Central memory CD8-positive, alpha-beta T cell (primary cell): ENCODE data around the gene PCYT1A.

Source experiments
- ATAC-seq: fragments of 150-1000 bp; cut with Tn5 transposase; replicated peaks from 2 replicates; pipeline ENCODE4 v1.10.0; 2022; ENCODE audit warnings: mild to moderate bottlenecking, moderate FRiP score, moderate number of reproducible peaks; ENCODE audit not compliant: poor library complexity, severe bottlenecking; ENCODE audit errors: extremely low read depth
- DNase-seq, 2 donors: peaks; one replicate each; pipeline ENCODE4 v3.0.0; 2021; ENCODE audit warnings: low spot score in 2 of 2
- H3K27ac Mint-ChIP-seq: one replicate; pipeline ENCODE4 v1.8.0; 2022; ENCODE audit warnings: low read depth, mild to moderate bottlenecking, moderate library complexity, mixed read lengths
- H3K27me3 Mint-ChIP-seq: one replicate; pipeline ENCODE4 v1.8.0; 2022; ENCODE audit warnings: mixed read lengths
- H3K36me3 Mint-ChIP-seq: one replicate; pipeline ENCODE4 v1.8.0; 2022; ENCODE audit warnings: mild to moderate bottlenecking, moderate library complexity, mixed read lengths; ENCODE audit not compliant: insufficient read depth
- H3K4me1 Mint-ChIP-seq: one replicate; pipeline ENCODE4 v1.8.0; 2022; ENCODE audit warnings: mixed read lengths
- H3K4me3 Mint-ChIP-seq: one replicate; pipeline ENCODE4 v1.8.0; 2022; ENCODE audit warnings: mild to moderate bottlenecking, moderate library complexity, mixed read lengths
- H3K9me3 Mint-ChIP-seq: one replicate; pipeline ENCODE4 v1.8.0; 2022; ENCODE audit warnings: mixed read lengths

The PCYT1A gene

GRCh38 chr3:196280689-196281440 lies 6.7 kb downstream of the PCYT1A start:
- Mint-ChIP-seq H3K4me3 (no peak overlapping the region), H3K9me3 (no peaks in the 10 kb centered on the region), H3K27ac (no peak overlapping the region), H3K36me3 (peaks cover 6% of the 10 kb centered on the region), H3K27me3 (no peaks in the 10 kb centered on the region), H3K4me1 (peaks cover 39% of the 10 kb centered on the region)
- DNase-seq (no peak), ATAC-seq (no peak)

DNA sequence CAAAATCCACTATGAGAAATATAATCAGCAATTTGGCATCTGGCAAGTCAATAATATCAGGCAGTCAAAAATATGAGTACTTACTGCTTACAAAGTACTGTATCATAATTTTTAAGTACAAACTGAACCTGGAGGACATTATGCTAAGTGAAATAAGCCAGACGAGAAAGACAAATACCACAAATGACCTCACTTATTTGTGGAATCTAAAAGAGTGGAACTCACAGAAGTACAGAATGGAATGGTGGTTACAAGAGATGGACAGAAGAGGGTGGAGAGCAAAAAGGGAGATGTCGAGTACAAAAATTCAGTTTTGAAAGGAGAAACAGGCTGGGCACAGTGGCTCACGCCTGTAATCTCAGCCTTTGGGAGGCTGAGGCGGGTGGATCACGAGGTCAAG lies 12.4 kb downstream of the PCYT1A start:
- Mint-ChIP-seq H3K9me3 (no peaks in the 10 kb centered on the region), H3K4me1 (peaks cover 36% of the 10 kb centered on the region), H3K36me3 (peaks cover 3% of the 10 kb centered on the region), H3K4me3 (peak overlapping the region; percentile 76), H3K27ac (peak overlapping the region; percentile 91), H3K27me3 (no peaks in the 10 kb centered on the region)
- ATAC-seq (no peak), DNase-seq (no peak)

DNA sequence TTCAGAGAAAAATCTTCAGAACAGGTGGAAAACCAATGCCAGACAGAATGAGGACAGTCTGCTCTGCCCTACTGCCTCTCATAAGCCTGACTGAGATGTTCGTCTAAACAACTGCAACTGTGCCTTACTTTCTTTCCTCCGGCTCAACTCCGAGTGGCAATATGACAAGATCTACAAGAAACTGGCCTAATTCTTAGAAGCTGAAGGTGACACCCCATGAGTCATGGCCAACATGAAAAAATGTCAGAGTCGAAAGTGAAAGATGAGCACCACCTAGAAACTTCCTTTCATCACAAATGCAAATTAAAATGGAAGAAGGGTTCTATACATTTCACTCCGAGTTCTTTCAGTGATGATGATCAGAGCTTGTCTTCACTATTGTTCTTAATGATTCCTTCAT lies 12.9 kb downstream of the PCYT1A start:
- DNase-seq (peak in 1 of 2 donors; percentile 44), ATAC-seq (peak; percentile 98)
- Mint-ChIP-seq H3K27me3 (no peaks in the 10 kb centered on the region), H3K4me1 (peaks cover 38% of the 10 kb centered on the region), H3K27ac (peak overlapping the region; percentile 91), H3K36me3 (peaks cover 2% of the 10 kb centered on the region), H3K4me3 (peak overlapping the region; percentile 76), H3K9me3 (no peaks in the 10 kb centered on the region)

DNA sequence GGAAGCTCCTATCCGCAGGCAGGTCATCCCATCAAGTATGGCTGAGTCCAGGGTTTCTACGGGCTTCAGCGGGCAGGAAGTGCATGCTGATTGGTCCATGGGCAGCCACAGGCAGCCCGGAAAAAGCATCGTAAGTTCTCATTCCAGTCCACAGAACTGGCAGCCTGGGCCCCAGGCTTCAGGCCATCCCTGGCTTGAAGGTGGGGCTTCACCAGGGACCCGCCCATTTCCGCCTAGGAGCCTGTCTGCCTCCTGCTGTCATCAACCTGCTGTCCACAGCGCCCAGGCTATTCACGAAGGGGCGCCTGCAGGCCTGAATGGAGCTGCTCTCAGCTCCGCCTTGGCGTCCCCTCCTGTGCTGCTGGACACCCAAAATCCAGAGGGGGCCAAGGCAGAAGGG lies 13.9 kb downstream of the PCYT1A start:
- Mint-ChIP-seq H3K27me3 (no peaks in the 10 kb centered on the region), H3K4me1 (peaks cover 38% of the 10 kb centered on the region), H3K4me3 (peak overlapping the region; percentile 61), H3K27ac (peak overlapping the region; percentile 83), H3K36me3 (peaks cover 9% of the 10 kb centered on the region), H3K9me3 (no peaks in the 10 kb centered on the region)
- no peak for DNase-seq
- no peak for ATAC-seq

GRCh38 chr3:196272826-196273225 lies 14.7 kb downstream of the PCYT1A start:
- Mint-ChIP-seq H3K4me3 (peak overlapping the region; percentile 61), H3K36me3 (peaks cover 12% of the 10 kb centered on the region), H3K4me1 (peaks cover 32% of the 10 kb centered on the region), H3K27me3 (no peaks in the 10 kb centered on the region), H3K27ac (peak overlapping the region; percentile 83), H3K9me3 (no peaks in the 10 kb centered on the region)
- ATAC-seq (no peak), DNase-seq (no peak)

- no peak overlapping the region for H3K4me3 Mint-ChIP-seq
- no peak overlapping the region for H3K27ac Mint-ChIP-seq
- H3K9me3 Mint-ChIP-seq = no peaks in the 10 kb centered on the region
- no peaks in the 10 kb centered on the region for H3K27me3 Mint-ChIP-seq
- peaks cover 30% of the 10 kb centered on the region for H3K36me3 Mint-ChIP-seq
- ATAC-seq = no peak
- no peak for DNase-seq
- peaks cover 32% of the 10 kb centered on the region for H3K4me1 Mint-ChIP-seq
These were observed 17.0 kb downstream of the PCYT1A start for GRCh38 chr3:196270499-196270898.

- Mint-ChIP-seq H3K36me3 (peaks cover 42% of the 10 kb centered on the region), H3K27ac (no peak overlapping the region)
These were observed 19.0 kb downstream of the PCYT1A start for GRCh38 chr3:196268284-196269163.

GRCh38 chr3:196263819-196264218 lies 23.7 kb downstream of the PCYT1A start:
- Mint-ChIP-seq H3K27me3 (no peaks in the 10 kb centered on the region), H3K4me1 (peaks cover 12% of the 10 kb centered on the region), H3K27ac (no peak overlapping the region), H3K36me3 (peaks cover 38% of the 10 kb centered on the region), H3K4me3 (no peak overlapping the region), H3K9me3 (no peaks in the 10 kb centered on the region)
- ATAC-seq (no peak), DNase-seq (no peak)

More at GRCh38 chr3:196268284-196269163, 19.0 kb downstream of the PCYT1A start:
- H3K4me1 Mint-ChIP-seq = peaks cover 26% of the 10 kb centered on the region
- ATAC-seq = no peak
- DNase-seq = no peak
- no peaks in the 10 kb centered on the region for H3K27me3 Mint-ChIP-seq
- no peak overlapping the region for H3K4me3 Mint-ChIP-seq
- no peaks in the 10 kb centered on the region for H3K9me3 Mint-ChIP-seq

GRCh38 chr3:196260784-196261183 lies 26.7 kb downstream of the PCYT1A start:
- Mint-ChIP-seq H3K27me3 (no peaks in the 10 kb centered on the region), H3K4me1 (peaks cover 12% of the 10 kb centered on the region), H3K27ac (no peak overlapping the region), H3K9me3 (no peaks in the 10 kb centered on the region), H3K4me3 (no peak overlapping the region), H3K36me3 (peaks cover 23% of the 10 kb centered on the region)
- DNase-seq (no peak), ATAC-seq (no peak)

- H3K4me1 Mint-ChIP-seq = peaks cover 12% of the 10 kb centered on the region
- DNase-seq (no peak), ATAC-seq (no peak)
- H3K9me3 Mint-ChIP-seq = no peaks in the 10 kb centered on the region
- no peak overlapping the region for H3K4me3 Mint-ChIP-seq
- H3K27ac Mint-ChIP-seq = no peak overlapping the region
- H3K36me3 Mint-ChIP-seq = peaks cover 17% of the 10 kb centered on the region
- H3K27me3 Mint-ChIP-seq = no peaks in the 10 kb centered on the region
These were observed 31.8 kb downstream of the PCYT1A start for GRCh38 chr3:196255776-196256175.

DNA sequence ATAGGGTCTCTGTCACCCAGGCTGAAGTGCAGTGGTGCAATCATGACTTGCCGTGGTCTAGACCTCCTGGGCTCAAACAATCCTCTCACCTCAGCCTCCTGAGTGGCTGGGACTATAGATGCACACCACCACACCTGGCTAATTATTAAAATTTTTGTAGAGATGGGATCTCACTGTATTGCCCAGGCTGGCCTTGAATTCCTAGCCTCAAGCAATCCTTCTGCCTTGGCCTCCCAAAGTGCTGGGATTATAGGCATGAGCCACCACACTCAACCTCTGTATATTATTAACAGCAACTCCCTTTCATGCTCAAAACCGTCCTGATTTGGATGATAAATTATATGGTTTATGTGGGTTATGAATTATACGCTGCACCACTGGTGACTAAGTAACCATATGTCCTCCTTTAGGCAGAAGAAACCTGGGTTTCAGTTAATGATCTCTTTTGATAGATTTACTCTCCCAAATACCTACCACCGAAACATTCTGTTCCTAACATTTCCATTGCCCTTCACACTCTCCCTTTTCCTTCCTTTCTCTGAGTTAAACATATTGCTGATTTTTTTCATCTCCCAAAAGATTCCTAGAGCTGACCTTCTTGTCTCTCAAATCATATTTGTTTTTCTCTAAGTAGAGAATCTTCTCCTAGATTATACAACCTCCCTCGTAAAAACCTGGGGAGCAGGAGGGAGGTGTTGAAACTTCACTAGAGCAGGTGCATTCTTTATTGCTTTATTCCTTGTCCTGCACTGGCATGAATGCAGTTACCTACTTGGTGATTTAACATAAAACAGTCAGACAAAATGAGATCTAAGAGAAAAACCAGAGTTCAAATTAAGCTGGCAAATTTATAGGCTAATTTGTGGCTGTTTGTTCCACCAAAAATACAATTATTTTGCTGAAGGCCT lies 32.9 kb downstream of the PCYT1A start:
- Mint-ChIP-seq H3K27me3 (no peaks in the 10 kb centered on the region), H3K4me1 (peaks cover 12% of the 10 kb centered on the region), H3K9me3 (no peaks in the 10 kb centered on the region), H3K27ac (peak overlapping the region; percentile 22), H3K36me3 (peaks cover 19% of the 10 kb centered on the region), H3K4me3 (no peak overlapping the region)
- ATAC-seq (no peak), DNase-seq (no peak)

GRCh38 chr3:196251918-196252317 lies 35.6 kb downstream of the PCYT1A start:
- no peak for ATAC-seq
- Mint-ChIP-seq H3K4me3 (no peak overlapping the region), H3K36me3 (peaks cover 21% of the 10 kb centered on the region), H3K9me3 (no peaks in the 10 kb centered on the region), H3K4me1 (peaks cover 12% of the 10 kb centered on the region), H3K27me3 (no peaks in the 10 kb centered on the region), H3K27ac (no peak overlapping the region)
- DNase-seq = no peak
